Fibroblast of skin of right biceps (primary cell): ENCODE data around the gene ODC1.
"Not testable (repeated sequence)": the region's sequence is repeated elsewhere in the genome, so short reads cannot be mapped to it uniquely, and the experiment has no call there.

Source experiments
- DNase-seq: peaks from one replicate; pipeline ENCODE4 v3.0.0-alpha.2; 2013

Gene ODC1

GRCh38 chr2:10477443-10478297 is 29.5 kb upstream of the ODC1 start:
- DNase-seq: no peak

GRCh38 chr2:10476723-10477442 is 28.8 kb upstream of the ODC1 start:
- no peak for DNase-seq

GRCh38 chr2:10475811-10476660 is 27.9 kb upstream of the ODC1 start:
- DNase-seq: no peak

GRCh38 chr2:10475221-10475722 is 27.1 kb upstream of the ODC1 start:
- DNase-seq: no peak

GRCh38 chr2:10473121-10473756 is 25.1 kb upstream of the ODC1 start:
- no peak for DNase-seq

- no peak for DNase-seq
Measured at GRCh38 chr2:10471955-10472354, 23.8 kb upstream of the ODC1 start.

- DNase-seq: no peak
Measured at GRCh38 chr2:10471046-10471571, 23.0 kb upstream of the ODC1 start.

- DNase-seq: no peak
Measured at GRCh38 chr2:10469955-10470608, 22.0 kb upstream of the ODC1 start.

- no peak for DNase-seq
Measured at GRCh38 chr2:10469301-10469700, 21.2 kb upstream of the ODC1 start.

- no peak for DNase-seq
Measured at GRCh38 chr2:10467401-10467800, 19.3 kb upstream of the ODC1 start.

GRCh38 chr2:10466801-10467200 is 18.7 kb upstream of the ODC1 start:
- DNase-seq: no peak

GRCh38 chr2:10465910-10466309 is 17.8 kb upstream of the ODC1 start:
- DNase-seq: no peak

GRCh38 chr2:10462178-10463083 is 14.3 kb upstream of the ODC1 start:
- DNase-seq: no peak

- no peak for DNase-seq
Measured at GRCh38 chr2:10460366-10460796, 12.3 kb upstream of the ODC1 start.

GRCh38 chr2:10457846-10458598 is 9.9 kb upstream of the ODC1 start:
- peak; percentile 13 for DNase-seq

GRCh38 chr2:10457195-10457594 is 9.1 kb upstream of the ODC1 start:
- not testable (repeated sequence) for DNase-seq

GRCh38 chr2:10454505-10454904 is 6.4 kb upstream of the ODC1 start:
- no peak for DNase-seq

GRCh38 chr2:10453905-10454298 is 5.8 kb upstream of the ODC1 start:
- no peak for DNase-seq

GRCh38 chr2:10452956-10453904 is 5.1 kb upstream of the ODC1 start:
- DNase-seq: no peak
